Measurements from ENCODE around the gene OSTM1.
"Not testable (repeated sequence)": the region's sequence is repeated elsewhere in the genome, so short reads cannot be mapped to it uniquely, and the experiment has no call there.

The OSTM1 gene

GRCh38 chr6:108027594-108027993 lies 46.9 kb downstream of the OSTM1 start:
- DNase-seq (ENCODE audit: extremely low spot score, insufficient read length, low read depth) (no peak), FAIRE-seq (no peak)

- DNase-seq (ENCODE audit: extremely low spot score, insufficient read length, low read depth) (no peak), FAIRE-seq (no peak)
Measured at GRCh38 chr6:108027056-108027455, 47.5 kb downstream of the OSTM1 start.

DNA sequence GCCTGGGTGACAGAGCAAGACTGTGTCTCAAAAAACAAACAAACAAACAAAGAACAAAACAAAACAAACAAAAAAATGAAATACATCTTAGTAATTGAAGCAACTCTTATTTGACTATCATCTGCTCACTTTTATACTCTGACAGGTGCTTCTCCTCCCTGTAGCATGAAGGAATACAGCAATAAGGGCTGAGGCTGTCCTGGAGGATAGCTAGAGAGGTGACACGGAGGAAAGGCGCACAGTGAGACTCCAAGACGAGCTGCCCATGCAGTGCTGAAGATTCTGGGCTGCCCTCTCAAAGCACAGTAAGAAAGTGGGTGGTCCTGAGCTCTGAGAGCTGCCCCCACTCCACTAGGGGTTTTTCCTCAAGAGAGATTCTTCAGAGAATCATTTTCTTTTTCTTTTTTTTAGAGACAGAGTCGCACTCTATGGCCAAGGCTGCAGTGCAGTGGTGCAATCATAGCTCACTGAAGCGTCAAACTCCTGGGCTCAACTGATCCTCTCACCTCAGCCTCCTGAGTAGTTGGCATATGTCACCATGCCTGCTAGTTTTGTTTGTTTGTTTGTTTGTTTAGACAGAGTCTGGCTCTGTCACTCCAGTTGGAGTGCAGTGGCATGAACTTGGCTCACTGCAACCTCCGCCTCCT lies 50.0 kb downstream of the OSTM1 start:
- FAIRE-seq (no peak), DNase-seq (ENCODE audit: extremely low spot score, insufficient read length, low read depth) (no peak)

DNA sequence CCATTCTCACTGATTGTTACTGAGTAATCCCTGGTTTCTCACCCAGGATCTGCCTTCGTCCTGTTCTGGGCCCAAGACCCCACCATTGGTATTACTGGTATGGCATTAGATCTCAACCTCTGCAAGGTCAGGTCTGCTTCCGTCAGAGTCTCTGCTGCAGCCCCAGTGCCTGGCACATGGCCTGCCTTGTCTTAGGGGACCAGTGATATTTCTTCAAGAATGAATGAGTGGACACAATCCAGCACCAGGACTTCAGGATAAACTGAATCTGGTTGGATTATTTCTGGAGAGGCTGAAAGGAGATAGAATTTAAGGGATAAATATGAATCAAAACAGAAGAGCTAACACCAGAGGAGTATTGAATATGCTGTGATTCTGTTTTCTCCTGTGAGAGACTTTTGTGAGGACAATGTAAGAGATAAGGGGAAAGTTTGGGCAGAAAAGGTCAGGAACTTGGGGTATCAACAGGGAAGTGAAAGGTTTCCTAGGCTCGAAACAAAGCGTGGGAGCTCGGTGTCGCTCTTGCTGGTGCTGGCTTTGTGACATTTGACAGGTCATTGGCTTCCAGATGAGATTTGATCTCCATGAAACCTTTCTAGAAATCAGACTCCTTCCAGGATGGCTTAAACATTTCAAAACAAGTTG lies 53.9 kb downstream of the OSTM1 start:
- no peak for DNase-seq (ENCODE audit: extremely low spot score, insufficient read length, low read depth)
- FAIRE-seq: no peak

DNA sequence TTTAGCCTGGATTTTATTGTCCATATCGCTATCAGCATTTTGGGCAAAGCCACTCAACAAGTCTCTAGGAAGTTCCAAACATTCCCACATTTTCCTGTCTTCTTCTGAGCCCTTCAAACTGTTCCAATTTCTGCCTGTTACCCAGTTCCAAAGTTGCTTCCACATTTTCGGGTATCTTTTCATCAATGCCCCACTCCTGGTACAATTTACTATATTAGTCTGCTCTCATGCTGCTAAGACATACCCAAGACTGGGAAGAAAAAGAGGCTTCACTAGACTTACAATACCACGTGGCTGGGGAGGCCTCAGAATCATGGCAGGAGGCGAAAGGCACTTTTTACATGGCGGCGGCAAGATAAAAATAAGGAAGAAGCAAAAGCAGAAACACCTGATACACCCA lies 58.3 kb downstream of the OSTM1 start:
- FAIRE-seq; DNase-seq (ENCODE audit: extremely low spot score, insufficient read length, low read depth): not testable (repeated sequence)

- FAIRE-seq: no peak
- DNase-seq (ENCODE audit: extremely low spot score, insufficient read length, low read depth): no peak
Measured at GRCh38 chr6:108013787-108014439, 60.6 kb downstream of the OSTM1 start.

- DNase-seq (ENCODE audit: extremely low spot score, insufficient read length, low read depth) (no peak), FAIRE-seq (no peak)
Measured at GRCh38 chr6:108009894-108010293, 64.6 kb downstream of the OSTM1 start.

GRCh38 chr6:108009258-108009657 lies 65.3 kb downstream of the OSTM1 start:
- FAIRE-seq; DNase-seq (ENCODE audit: extremely low spot score, insufficient read length, low read depth): not testable (repeated sequence)

DNA sequence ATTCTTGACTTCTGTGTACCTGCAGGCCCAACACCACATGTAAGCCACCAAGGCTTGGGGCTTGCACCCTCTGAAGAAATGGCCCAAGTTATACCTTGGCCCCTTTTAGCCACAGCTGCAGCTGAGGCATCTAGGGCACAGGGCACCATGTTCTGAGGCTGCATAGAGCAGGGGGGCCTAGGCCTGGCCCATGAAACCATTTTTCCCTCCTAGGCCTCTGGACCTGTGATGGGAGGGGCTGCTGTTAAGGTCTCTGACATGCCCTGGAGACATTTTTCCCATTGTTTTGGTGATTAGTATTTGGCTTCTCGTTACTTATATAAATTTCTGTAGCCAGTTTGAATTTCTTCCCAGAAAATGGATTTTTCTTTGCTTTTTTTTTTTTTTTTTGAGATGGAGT lies 66.2 kb downstream of the OSTM1 start:
- no peak for DNase-seq (ENCODE audit: extremely low spot score, insufficient read length, low read depth)
- FAIRE-seq: no peak

DNA sequence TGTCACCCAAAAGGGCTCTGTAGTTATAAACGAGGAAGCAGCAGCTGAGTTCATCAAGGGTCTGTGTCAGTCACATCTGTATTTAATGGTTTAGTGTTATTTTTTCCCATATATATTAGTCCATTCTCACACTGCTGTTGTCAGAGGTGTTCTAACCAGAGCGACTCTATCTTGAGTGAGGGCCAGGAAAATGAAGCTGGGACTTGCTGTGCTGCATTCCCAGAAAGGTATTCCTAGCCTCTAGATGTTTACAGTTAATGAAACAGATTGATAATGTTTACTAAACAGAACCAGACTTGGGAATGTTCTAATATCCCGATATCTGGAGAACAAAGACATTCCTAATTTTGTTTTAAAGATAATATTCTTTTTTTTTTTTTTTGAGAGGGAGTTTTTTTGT lies 68.6 kb downstream of the OSTM1 start:
- DNase-seq (ENCODE audit: extremely low spot score, insufficient read length, low read depth) (no peak), FAIRE-seq (no peak)

GRCh38 chr6:108004861-108005260 lies 69.7 kb downstream of the OSTM1 start:
- no peak for DNase-seq (ENCODE audit: extremely low spot score, insufficient read length, low read depth)
- no peak for FAIRE-seq

DNA sequence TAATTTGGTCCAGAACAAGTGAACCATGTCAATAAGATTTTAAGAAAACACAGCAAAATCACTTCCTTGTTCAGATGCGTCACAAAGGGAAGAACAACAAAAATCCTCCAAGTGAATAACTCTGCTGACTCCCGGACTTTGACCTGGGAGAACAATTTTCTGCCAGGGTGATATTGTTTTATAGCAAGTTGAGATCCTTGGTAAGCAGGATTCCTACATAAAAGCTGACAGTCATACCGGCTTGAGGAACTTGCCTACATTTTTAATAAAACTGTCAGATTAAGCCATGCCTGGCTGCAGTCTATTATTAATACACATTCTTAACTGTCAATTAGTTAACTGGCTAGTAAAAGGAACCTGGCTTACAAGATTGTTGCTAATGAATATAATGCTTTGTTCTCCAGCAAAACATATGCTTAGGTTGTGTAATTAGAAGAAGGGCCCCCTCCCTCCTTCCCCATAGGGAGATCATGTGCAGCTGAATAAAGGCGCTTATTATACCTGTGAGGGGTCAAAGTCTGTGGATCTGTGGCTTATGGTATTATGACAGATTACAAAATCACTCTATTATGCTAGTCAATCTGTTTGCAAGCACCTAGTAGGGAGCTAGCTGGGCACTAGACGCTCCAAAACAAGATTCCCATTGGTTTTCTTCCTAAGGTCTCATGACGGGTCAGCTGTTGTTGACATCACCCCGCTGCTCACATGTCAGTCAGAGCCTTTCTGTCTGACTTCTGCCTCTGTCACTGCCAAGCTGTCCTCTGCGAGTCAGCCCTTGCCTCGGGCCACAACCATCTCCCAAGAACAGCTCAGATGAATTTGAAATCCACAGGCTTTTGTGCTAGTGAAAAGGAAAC lies 71.9 kb downstream of the OSTM1 start:
- no peak for FAIRE-seq
- DNase-seq (ENCODE audit: extremely low spot score, insufficient read length, low read depth): no peak

DNA sequence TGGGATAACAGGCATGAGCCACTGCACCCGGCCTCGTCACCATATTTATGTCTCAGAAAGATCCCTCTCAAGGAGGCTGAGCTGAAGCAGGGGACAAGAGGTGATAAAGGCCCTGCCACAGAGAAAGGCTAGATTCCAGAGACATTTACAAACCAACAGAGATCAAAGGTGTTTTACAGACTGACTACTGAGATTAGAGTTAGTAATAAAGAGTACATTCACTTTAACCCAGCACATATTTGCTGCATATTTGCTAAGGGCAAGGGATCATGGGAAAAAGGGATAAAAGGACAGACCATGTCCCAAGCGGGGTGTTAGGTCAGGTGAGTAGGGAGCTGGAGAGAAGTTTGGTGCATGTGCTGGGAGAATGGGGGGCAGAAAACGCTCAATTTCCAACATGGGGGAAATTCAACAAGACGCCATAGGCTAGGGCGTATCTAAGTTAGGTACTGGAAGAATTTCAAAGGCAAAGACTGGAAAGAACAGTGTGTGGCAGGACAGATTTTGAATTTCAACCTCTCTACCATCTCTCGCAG lies 72.8 kb downstream of the OSTM1 start:
- FAIRE-seq (no peak), DNase-seq (ENCODE audit: extremely low spot score, insufficient read length, low read depth) (no peak)

DNA sequence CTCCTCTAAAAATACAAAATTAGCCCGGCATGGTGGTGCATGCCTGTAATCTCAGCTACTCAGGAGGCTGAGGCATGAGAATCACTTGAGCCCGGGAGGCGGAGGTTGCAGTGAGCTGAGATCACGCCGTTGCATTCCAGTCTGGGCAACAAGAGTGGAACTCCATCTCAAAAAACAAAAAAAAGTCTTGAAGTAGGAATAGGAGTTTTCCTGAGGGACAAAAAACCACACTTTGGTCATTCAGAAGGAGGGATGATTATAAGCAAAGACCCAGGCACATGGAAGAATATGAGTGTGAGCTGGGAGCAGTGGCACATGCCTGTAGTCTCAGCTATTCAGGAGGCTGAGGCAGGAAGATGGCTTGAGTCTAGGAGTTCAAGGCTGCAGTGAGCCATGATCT lies 74.3 kb downstream of the OSTM1 start:
- not testable (repeated sequence) for FAIRE-seq

GRCh38 chr6:107999341-107999740 lies 75.2 kb downstream of the OSTM1 start:
- no peak for DNase-seq (ENCODE audit: extremely low spot score, insufficient read length, low read depth)

More for the DNA sequence above, 74.3 kb downstream of the OSTM1 start:
- DNase-seq (ENCODE audit: extremely low spot score, insufficient read length, low read depth): not testable (repeated sequence)

GRCh38 chr6:107991772-107992550 lies 82.6 kb downstream of the OSTM1 start:
- no peak for DNase-seq (ENCODE audit: extremely low spot score, insufficient read length, low read depth)
- FAIRE-seq: no peak

More at GRCh38 chr6:107999341-107999740, 75.2 kb downstream of the OSTM1 start:
- no peak for FAIRE-seq

Data from GM18507 (cell line).